HG03378 (cell line): Measurements from ENCODE around the gene SYT7.

Experiments used
- ATAC-seq: cut with Tn5 transposase; IDR thresholded peaks from one replicate; pipeline ENCODE4 v1.9.1; 2021; ENCODE audit warnings: mild to moderate bottlenecking, moderate library complexity; ENCODE audit not compliant: unreplicated experiment

The SYT7 gene

DNA sequence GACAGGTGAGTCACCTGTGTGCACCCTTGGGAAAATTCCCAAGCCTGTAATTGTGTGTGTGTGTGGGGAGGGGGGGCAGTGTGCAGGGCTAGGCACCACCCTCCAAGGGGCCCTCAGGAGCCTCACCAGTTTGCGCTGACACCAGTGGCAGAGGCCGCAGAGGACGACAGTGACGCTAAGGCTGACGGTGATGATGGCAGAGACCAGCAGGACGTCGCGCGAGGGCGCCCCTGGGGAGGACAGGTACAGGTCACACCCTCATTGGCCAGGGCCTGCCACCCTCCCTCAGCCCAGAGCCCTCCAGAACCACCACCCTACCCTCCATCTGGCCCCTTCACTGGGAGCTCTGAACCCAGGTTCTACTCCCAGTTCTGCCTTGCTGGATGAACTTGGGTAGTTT lies 24.9 kb downstream of the SYT7 start:
- no peak for ATAC-seq

DNA sequence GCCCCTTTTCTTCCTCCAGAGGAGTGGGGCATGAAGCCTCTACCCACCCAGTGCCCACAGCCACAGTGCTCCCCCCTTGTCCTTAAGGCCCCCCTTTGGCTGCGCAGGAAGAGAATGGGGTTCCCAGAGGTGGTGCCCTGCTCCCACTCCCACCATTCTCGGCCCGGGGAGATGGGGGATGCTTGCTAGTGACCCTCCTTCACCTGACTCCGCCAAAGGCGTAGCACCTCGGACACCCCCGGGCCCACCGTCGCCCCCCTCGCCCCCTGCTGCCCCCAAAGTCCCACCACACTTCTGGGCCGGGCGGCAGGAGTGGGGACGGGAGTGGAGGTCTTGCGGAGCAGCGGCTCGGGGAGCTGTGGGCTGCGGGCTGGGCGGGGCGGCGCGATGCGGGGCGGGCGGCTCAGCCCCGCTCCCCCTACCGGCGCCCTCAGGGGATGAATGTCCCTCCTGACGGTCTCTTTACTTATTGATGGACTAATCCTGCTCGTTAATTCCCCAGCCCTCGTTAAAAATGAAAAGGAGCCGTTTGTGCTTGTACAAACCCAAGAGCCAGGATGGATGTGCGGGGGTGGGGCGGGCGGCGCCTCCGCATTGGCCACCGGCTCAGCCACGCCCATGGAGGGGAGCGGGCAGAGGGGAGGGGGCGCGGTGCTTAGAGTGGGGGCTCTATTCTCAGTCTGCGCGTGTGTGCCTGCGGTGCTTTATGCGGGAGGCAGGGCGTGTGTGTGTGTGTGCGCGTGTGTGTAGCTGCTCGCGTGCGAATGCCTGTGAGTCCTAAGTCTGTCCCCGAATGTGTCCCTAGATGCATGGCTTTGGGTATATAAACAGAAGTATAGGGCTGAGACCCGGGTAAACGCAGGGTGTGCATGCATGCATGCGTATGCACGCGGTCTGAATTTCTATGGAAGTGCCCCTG lies 25.6 kb downstream of the SYT7 start:
- no peak for ATAC-seq

- no peak for ATAC-seq
Measured at GRCh38 chr11:61554172-61554988, 26.5 kb downstream of the SYT7 start.

DNA sequence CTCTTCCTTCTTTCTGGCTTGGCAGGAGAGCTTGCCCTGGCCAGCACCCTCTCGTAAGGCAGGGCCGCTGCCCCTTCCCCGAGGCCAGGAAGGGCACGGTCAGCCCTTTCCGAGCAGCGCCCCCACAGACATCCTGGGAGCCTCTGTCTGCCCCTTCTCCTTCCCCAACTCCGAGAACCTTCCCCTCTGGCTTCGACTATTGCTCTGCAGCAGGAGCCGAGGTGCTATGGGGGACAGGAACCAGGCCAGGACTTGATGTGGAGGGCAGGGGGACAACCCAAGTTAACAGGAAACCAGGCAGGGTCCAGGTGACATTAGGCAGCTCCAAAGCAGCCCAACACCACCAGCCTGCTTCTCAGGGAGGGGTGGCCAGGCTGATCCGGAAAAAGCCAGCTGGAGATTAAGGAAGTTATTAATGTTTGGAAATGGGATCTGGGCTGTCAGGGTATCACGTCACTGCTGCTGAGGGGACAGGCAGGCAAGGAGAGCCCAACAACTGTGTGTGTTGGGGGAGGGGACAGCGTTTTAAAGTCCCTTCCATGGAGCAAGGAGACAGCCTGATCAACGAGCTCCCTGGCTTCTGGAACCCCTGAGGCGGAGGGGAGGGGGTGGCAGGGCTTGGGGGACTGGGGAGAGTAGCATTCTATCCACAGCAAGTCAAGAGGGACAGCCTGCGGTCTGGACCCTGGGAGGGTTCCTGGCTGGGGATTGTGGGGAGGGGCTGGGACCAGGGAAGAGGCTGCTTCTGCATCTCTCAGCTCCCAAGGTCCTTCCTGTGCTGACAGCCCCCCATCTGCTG lies 27.3 kb downstream of the SYT7 start:
- ATAC-seq, result no peak

GRCh38 chr11:61552108-61552635 lies 28.7 kb downstream of the SYT7 start:
- ATAC-seq, result no peak

- no peak for ATAC-seq
Measured at GRCh38 chr11:61551634-61552033, 29.2 kb downstream of the SYT7 start.

- no peak for ATAC-seq
Measured at GRCh38 chr11:61550665-61551227, 30.1 kb downstream of the SYT7 start.

DNA sequence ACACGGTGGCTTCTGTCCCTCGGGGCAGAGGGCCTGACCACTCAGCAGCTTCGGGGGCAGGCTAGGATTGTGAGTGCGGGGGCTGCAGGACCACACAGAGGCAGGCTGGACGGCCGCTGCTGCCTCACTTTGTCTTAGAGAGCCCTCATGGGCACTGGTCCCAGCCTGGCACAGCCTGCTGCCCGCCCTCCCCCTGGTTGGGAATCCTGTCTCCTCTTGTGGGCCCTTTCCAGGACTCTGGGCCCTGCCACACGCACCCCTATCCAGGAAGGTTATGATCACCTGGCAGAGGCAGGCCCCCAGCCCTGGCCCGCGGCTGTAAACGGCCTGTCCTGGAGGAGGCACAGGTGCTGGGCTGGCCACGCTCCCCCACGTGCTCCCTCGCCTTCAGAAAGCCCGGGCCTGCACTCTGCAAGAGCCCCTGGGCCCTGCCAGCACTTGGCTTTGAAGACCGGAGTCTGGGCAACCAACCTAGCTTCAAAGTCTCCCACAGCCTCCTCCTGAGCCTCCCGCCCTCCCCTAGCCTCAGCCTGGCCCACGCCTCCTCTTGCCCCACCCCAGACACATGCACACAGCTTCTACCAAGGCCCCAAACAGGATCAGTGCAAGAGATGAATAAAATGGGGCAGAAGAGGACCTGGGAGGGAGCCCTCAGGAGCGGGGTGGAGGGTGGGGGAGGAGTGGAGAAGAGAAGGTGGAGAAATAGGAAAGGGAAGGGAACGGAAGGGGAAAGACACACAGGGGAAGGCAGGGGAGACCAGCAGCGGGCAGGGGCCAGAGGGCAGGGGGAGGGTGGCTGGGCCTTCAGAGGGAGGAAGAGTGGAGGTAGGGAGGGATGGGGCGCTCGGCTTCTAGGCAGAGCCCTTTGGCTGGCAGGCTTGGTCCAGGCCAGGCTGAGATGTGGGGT lies 31.0 kb downstream of the SYT7 start:
- no peak for ATAC-seq

GRCh38 chr11:61549177-61549576 lies 31.7 kb downstream of the SYT7 start:
- ATAC-seq, result no peak

DNA sequence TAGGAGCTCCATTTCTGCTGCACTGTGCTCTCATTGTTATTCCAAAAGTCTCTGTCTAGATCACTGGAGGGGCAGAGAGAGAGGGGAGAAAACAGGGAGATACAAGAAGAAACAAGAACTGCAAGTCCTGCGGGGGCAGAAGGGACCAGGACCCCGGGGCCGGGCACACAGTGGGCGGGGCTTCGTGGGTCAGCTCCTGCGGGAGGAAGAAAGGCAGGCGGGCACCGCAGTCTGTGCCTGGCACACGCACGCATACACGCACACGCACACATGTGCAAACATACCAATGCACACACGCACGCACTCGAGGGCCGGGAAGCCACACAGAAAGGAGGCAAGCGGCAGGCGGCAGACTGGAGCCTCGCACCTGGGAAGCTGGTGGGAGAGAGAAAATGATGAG lies 33.6 kb downstream of the SYT7 start:
- no peak for ATAC-seq

DNA sequence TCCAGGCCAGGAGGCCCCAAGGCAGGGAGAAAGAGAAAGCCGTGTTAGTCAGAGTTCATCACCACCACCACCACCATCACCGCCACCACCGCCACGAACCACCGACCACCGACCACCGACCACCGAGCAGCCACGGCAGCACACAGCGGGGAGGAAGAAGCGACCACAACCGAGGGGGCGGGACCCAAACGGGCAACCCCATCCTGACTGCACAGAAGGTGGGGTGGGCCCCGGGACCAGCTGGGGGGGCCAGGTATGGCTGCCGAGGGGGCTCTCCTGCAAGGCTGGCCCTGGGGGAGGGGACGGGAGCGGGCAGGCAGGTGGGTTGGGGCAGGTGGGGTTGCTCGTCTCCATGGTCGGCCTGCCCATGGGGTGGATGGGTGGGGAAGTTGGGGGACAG lies 34.2 kb downstream of the SYT7 start:
- ATAC-seq, result no peak

DNA sequence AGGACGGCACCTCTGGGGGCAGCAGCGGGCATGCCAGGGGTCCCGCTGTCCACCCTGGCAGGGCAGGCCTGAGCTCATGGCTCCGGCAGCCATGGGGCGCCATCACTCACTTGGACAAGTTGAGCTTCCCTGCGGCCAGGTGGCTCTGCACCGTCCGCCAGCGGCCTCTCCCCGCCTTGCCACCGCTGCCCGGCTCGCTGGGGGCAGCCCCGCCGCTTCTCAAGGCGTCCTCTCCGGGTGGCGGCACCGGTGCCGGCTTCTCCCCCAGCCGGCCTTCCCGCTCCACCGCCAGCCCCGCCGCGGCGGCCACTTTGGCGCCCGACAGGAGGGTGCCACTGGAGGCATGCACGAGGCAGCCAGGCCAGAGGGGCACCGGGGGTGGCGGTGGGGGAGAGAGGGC lies 35.0 kb downstream of the SYT7 start:
- ATAC-seq, result no peak

DNA sequence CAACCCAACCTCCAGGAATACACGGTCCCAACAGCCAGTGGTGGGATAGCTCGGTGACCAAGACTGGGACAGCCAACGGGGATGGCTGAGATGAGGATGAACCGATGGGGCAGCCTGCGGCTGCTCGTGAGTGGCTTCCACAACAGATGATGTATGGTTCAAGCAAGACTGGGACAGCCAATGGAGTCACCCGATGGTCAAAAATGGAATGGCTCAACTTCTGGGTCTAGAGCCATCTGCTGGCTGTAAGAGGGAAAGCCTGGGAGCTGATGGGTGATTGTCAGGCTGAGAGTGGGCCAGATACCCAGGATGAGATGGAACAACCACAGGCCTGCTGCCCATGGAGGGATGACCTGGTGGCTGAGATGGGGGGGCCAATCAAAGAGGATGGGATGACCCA lies 35.5 kb downstream of the SYT7 start:
- no peak for ATAC-seq

DNA sequence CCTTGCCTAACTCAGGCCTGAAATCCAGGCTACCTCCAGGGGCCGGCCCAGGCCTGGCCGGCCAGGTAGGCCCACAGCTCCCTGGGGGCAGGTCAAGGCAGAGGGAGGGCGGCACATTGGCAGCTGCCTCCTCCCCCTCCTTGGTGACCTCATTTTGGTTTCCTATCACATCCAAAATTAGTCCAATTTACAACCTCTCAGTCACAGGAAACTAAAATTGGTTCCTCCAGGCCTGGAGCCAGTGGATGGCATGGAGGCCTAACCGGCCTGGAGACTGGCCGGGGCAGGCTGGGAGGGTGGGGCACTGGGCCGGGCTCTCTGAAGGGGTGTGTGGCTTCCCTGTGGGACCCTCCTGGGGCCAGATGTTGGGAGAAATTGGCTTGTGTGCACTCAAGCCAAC lies 36.4 kb downstream of the SYT7 start:
- no peak for ATAC-seq

- ATAC-seq, result no peak
Measured at GRCh38 chr11:61543606-61544306, 37.1 kb downstream of the SYT7 start.

- no peak for ATAC-seq
Measured at GRCh38 chr11:61542705-61543104, 38.2 kb downstream of the SYT7 start.

- ATAC-seq, result no peak
Measured at GRCh38 chr11:61542024-61542461, 38.8 kb downstream of the SYT7 start.

DNA sequence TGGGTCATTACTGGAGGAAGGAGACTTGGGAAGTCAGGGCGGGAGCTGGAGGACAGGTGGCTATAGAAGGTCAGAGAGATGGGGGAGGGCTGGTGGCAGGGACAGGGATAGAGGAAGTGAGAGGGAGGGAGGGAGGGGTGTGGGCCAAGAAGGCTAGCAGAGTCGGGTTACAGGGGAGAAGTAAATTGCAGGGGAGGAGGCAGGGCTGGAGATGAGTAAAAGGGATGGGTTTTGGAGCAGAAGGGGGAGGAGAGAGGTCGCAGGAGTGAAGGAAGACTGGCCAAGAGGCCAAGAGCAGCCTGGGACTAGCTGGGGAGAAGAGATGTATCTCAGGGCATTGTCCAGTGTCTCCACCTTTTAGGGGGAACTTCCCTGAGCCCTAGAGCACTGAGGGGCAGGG lies 39.3 kb downstream of the SYT7 start:
- ATAC-seq, result no peak

DNA sequence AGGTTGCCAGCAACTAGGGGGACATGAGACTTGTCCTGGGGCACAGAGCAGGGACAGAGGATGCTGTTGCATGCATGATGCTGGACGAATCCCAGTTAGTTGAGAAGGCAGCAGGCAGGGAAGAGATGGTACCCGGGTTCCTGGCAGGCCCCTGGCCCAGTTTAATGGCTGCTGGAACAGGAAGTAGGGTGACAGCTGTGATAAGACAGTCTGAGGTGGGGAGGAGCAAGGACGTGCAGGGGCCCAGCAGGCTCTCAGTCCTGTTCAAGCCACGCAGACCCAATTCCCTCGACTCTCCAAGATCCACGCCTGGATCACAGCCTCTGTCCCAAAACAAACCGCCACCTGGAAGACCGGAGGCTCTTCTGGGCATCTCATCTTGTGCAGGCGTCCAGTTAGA lies 40.3 kb downstream of the SYT7 start:
- no peak for ATAC-seq
